Ectodermal cell (in vitro differentiated cells): ENCODE measurements around the gene OR10A2.
"Not testable (repeated sequence)": the region's sequence is repeated elsewhere in the genome, so short reads cannot be mapped to it uniquely, and the experiment has no call there.

Experiments
- H3K27ac ChIP-seq: 2 replicates; pipeline ENCODE4 v1.7.0; 2013; ENCODE audit warnings: mild to moderate bottlenecking, low read depth, low read length; ENCODE audit not compliant: insufficient read depth, poor library complexity, severe bottlenecking
- H3K27me3 ChIP-seq: 2 replicates; pipeline ENCODE4 v1.7.0; 2013; ENCODE audit warnings: mild to moderate bottlenecking, low read length; ENCODE audit not compliant: insufficient read depth, control insufficient read depth, poor library complexity, severe bottlenecking
- H3K36me3 ChIP-seq: one replicate; pipeline ENCODE4 v1.7.0; 2013; ENCODE audit warnings: low read length; ENCODE audit not compliant: control insufficient read depth, insufficient read depth
- H3K4me1 ChIP-seq: one replicate; pipeline ENCODE4 v1.7.0; 2013; ENCODE audit warnings: low read length; ENCODE audit not compliant: control insufficient read depth, insufficient read depth
- H3K4me3 ChIP-seq: 2 replicates; pipeline ENCODE4 v1.7.0; 2013; ENCODE audit warnings: low read depth, low read length, control low read depth; ENCODE audit not compliant: insufficient read depth
- H3K9me3 ChIP-seq: 2 replicates; pipeline ENCODE4 v1.7.0; 2013; ENCODE audit warnings: mild to moderate bottlenecking, low read length, moderate library complexity; ENCODE audit not compliant: control insufficient read depth
- WGBS, 2 experiments: methylation state at CpG; one replicate each; pipeline ENCODE4 v1.1.7; 2013; ENCODE audit warnings: missing lambda C conversion rate in 2 of 2; 5-methylcytosine and 5-hydroxymethylcytosine counted together

Gene OR10A2

DNA sequence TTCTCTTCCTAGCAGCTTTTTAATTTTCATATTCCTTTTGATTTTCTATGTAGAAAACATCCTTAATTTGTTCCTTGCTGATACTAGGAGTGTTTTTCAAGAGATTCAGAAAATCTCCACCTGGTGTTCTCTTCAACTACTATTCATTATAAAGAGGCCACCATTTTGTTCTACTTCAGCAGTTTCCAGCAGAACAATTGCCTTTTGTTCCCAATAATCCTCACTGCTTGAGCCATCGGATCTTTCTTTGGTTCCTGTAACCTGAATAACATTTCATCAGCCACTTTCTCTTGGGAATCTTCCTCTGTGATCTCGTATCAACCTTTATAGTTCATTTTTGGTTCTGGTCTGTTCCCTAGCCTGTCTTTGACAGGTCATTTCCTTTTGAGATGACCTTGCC lies 19.2 kb upstream of the OR10A2 start:
- 44 to 52% methylated on average over 2 of the region's 2 CpGs for WGBS, 2 experiments
- Histone ChIP-seq H3K9me3 (no peaks in the 10 kb centered on the region), H3K4me3 (no peak overlapping the region), H3K4me1 (no peaks in the 10 kb centered on the region), H3K27me3 (no peaks in the 10 kb centered on the region), H3K27ac (no peak overlapping the region), H3K36me3 (no peaks in the 10 kb centered on the region)

DNA sequence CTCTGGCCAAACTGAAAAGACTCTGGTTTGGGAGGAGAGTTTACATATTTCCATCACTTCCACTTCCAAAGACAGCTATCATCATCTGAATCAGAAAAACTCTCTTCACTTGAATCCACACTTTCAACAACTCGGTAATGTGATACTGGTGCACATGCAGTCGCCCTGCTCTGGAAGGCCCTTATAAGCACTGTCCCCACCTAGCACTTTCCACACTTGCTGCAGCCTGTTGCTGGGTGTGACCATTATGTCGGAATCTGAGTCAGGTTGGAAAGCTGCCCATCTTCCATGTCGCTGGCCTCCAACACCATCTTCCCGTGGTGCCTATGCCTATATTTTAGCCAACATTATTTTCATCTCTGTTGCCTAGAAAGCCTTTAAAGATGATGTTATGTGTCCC lies 18.5 kb upstream of the OR10A2 start:
- no peaks in the 10 kb centered on the region for H3K36me3 ChIP-seq
- no peak overlapping the region for H3K4me3 ChIP-seq
- WGBS, 2 experiments = 95 to 97% methylated on average over 4 to 5 of the region's 5 CpGs
- H3K4me1 ChIP-seq = no peaks in the 10 kb centered on the region
- no peaks in the 10 kb centered on the region for H3K9me3 ChIP-seq
- H3K27ac ChIP-seq = no peak overlapping the region
- no peaks in the 10 kb centered on the region for H3K27me3 ChIP-seq

DNA sequence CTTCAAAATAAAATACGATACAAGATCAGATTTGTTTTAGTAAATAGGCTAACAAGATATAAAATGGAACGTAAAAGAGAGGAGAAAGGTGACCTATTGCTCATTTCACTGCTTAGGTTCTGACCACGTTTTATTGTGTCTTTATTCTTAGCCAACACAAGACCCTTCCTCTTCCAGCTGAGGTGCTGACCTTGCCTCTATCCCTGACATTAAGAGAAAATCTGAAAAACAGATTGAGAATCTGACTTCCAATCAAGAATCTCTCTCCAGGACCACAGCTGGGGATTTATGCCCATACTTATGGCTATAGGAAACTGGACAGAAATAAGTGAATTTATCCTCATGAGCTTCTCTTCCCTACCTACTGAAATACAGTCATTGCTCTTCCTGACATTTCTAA lies 17.5 kb upstream of the OR10A2 start, which contains the start of gene OR10A5:
TSS of gene OR10A5 (plus strand) at position 301 of the 400 bp plus-strand sequence. CDS start at position 301, 0 bp downstream.
- Histone ChIP-seq H3K4me3 (no peak within 1 kb of the TSS), H3K27me3 (no peaks in the 10 kb centered on the region), H3K27ac (no peak within 1 kb of the TSS), H3K9me3 (no peaks in the 10 kb centered on the region), H3K4me1 (no peaks in the 10 kb centered on the region), H3K36me3 (no peaks in the 10 kb centered on the region)
- 96 to 98% methylated on average over 3 of the region's 3 CpGs for WGBS, 2 experiments

DNA sequence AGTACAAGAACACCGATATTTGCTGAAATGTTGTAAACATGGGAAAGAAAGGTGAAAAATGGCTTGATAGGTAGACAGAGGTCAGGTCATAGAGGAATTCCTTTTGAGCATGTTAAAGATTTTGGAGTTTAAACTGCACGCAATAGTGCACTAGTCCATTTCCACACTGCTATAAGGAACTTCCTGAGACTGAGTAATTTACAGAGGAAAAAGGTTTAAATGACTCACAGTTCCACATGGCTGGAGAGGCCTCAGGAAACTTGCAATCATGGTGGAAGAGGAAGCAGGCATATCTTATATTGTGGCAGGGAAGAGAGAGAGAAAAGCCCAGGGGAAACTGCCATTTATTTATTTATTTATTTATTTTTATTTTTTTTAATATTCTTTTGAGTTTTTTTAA lies 12.3 kb upstream of the OR10A2 start:
- Histone ChIP-seq H3K4me3 (no peak overlapping the region), H3K4me1 (no peaks in the 10 kb centered on the region), H3K27ac (no peak overlapping the region), H3K36me3 (no peaks in the 10 kb centered on the region), H3K27me3 (no peaks in the 10 kb centered on the region), H3K9me3 (no peaks in the 10 kb centered on the region)
- WGBS, 2 experiments = 98% methylated on average over 2 of the region's 2 CpGs

DNA sequence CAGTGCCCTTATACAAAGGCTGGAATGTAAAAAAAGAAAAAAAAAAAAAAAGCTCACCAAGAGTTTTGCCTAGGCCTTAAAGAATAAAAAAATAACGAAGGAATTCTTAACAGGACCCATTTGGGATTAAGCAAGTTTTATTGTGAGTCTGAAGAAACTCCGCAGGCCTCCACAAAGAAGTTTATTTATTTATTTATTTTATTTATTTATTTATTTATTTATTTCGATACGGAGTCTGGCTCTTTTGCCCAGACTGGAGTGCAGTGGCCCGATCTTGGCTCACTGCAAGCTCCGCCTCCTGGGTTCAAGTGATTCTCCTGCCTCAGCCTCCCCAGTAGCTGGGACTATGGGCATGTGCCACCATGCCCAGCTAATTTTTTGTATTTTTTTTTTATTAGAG lies 8.1 kb upstream of the OR10A2 start:
- not testable (repeated sequence) for H3K27me3 ChIP-seq, H3K4me1 ChIP-seq, H3K36me3 ChIP-seq, H3K4me3 ChIP-seq, H3K9me3 ChIP-seq, H3K27ac ChIP-seq
- 88 to 93% methylated on average over 4 to 6 of the region's 6 CpGs for WGBS, 2 experiments

DNA sequence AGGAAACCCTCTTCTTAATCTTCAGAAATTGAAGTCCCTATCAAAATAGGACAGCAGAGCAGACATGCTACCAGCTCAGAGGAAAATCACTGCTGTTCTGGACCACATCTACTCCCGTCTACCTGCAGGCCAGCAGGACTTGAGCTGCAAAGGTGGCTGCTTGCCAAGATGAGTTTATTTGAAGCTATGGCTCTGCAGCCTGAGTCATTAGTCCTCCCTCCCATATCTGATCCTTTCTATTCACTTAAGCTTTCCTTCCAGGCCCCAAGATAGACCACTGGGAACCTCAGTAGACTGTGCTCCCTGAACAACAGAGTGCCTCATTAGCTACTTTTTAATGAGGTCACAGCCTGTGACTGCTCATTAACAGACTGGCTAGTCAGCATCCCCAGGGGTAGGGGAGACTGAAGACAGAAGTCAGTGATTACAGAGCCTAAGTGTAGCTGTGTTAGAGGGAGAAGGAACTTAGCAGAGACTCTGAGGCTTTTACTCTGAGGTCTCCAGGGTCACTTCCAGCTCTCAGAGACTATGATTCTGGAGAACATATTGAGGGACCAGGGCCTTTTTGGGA lies 6.8 kb upstream of the OR10A2 start:
- no peak overlapping the region for H3K27ac ChIP-seq
- H3K4me3 ChIP-seq = no peak overlapping the region
- no peaks in the 10 kb centered on the region for H3K4me1 ChIP-seq

GRCh38 chr11:6856871-6857270 lies 6.0 kb upstream of the OR10A2 start:
- Histone ChIP-seq H3K27me3 (no peaks in the 10 kb centered on the region), H3K4me1 (no peaks in the 10 kb centered on the region), H3K4me3 (no peak overlapping the region), H3K27ac (no peak overlapping the region), H3K9me3 (no peaks in the 10 kb centered on the region), H3K36me3 (no peaks in the 10 kb centered on the region)
- 64 to 66% methylated on average over 3 of the region's 3 CpGs for WGBS, 2 experiments

More for the DNA sequence above, 6.8 kb upstream of the OR10A2 start:
- no peaks in the 10 kb centered on the region for H3K9me3 ChIP-seq
- 90% methylated on average over 1 of the region's 1 CpG for WGBS, 2 experiments
- H3K27me3 ChIP-seq = no peaks in the 10 kb centered on the region
- no peaks in the 10 kb centered on the region for H3K36me3 ChIP-seq

- Histone ChIP-seq H3K27ac (no peak overlapping the region), H3K27me3 (no peaks in the 10 kb centered on the region), H3K36me3 (no peaks in the 10 kb centered on the region), H3K4me1 (no peaks in the 10 kb centered on the region), H3K9me3 (no peaks in the 10 kb centered on the region), H3K4me3 (no peak overlapping the region)
- WGBS, 2 experiments = 86 to 100% methylated on average over 1 of the region's 1 CpG
Observed at GRCh38 chr11:6864438-6864837, 1.6 kb downstream of the OR10A2 start.

DNA sequence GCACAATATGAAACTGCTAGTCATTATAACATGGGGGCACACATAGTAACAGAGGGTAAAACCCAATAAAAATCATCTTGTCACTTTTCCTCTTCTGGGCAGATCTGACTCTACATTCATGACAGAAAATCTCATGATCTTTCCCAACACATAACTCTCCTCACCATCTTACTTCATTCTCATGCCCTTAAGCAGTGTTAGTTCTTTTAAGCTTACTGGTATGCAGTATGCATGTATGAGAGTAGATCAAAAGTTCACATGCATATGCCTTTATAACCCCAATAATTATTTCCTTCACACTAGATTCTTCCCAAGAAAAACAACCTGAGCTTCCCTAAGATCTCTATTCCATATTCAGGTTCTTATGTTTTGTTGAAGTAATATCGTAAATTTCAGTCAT lies 8.4 kb downstream of the OR10A2 start:
- no peak overlapping the region for H3K4me3 ChIP-seq
- H3K27ac ChIP-seq = no peak overlapping the region
- WGBS, 2 experiments = no CpG with 5 or more reads among the region's 1 CpG
- H3K27me3 ChIP-seq = no peaks in the 10 kb centered on the region
- no peaks in the 10 kb centered on the region for H3K36me3 ChIP-seq
- H3K9me3 ChIP-seq = no peaks in the 10 kb centered on the region
- no peaks in the 10 kb centered on the region for H3K4me1 ChIP-seq

DNA sequence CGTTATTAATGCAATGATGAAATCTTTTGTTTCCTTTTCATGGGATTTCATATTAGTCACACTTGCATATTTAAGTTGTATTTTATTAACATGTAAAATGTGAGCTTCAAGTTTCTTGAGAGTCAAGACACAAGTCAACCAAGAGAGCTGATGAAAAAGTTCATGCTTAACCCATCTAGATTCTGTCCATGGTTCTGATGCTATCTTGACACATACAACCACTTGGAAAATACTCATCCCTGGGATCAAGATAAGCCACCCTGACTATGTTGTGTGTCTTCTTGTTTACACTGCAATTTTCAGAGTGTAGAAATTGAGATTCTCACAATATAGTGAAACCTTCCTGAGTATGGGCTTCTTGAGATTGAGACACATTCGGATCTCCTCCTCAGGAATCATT lies 12.9 kb downstream of the OR10A2 start:
- 93 to 95% methylated on average over 1 to 2 of the region's 2 CpGs for WGBS, 2 experiments
- Histone ChIP-seq H3K4me1 (no peaks in the 10 kb centered on the region), H3K4me3 (no peak overlapping the region), H3K9me3 (no peaks in the 10 kb centered on the region), H3K27ac (no peak overlapping the region), H3K36me3 (no peaks in the 10 kb centered on the region), H3K27me3 (no peaks in the 10 kb centered on the region)

DNA sequence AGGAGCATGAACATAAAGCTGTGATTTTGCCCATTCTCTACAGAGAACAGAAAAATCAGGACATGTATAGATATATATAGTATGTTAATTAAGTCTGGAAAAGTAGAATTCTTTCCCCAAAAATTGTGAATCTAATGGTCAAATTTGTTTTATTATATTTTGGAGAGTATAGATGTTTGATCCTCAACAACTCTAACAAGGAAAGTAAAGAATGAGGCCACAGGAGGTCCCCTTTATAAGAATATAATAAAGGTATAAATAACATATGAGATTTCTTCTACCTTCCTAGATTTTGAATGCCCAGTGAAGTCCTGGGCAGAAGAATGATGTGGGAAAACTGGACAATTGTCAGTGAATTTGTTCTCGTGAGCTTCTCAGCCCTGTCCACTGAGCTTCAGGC lies 13.5 kb downstream of the OR10A2 start, which contains the start of gene OR10A4:
TSS of gene OR10A4 (plus strand) at position 301 of the 400 bp plus-strand sequence. CDS start at position 324, 23 bp downstream.
- H3K27me3 ChIP-seq = no peaks in the 10 kb centered on the region
- H3K27ac ChIP-seq = no peak within 1 kb of the TSS
- H3K36me3 ChIP-seq = no peaks in the 10 kb centered on the region
- no peaks in the 10 kb centered on the region for H3K4me1 ChIP-seq
- no peak within 1 kb of the TSS for H3K4me3 ChIP-seq
- WGBS, 2 experiments = 93% methylated on average over 1 of the region's 1 CpG
- no peaks in the 10 kb centered on the region for H3K9me3 ChIP-seq
